Upper lobe of left lung (tissue), 4 donors: ENCODE measurements around the gene LMO7.

Source experiments
- CTCF ChIP-seq, 6 experiments: fragments of 450-650 bp in 4 of 6; fragments of 200-600 bp in 2 of 6; sonication (generic) in 2 of 6; IDR thresholded peaks; one replicate each; pipeline ENCODE4 v1.5.1; 2016 to 2019; ENCODE audit warnings: antibody characterized with exemption in 6 of 6
- EP300 ChIP-seq, 4 donors: sonication (generic); formaldehyde crosslinking; IDR thresholded peaks; one replicate each; pipeline ENCODE4 v1.5.1; 2017; ENCODE audit warnings: antibody characterized with exemption in 4 of 4, control low read depth in 2 of 4
- POLR2A ChIP-seq, 4 donors: fragments of 450-650 bp; IDR thresholded peaks; one replicate each; pipeline ENCODE4 v1.5.1; 2016 to 2017; ENCODE audit warnings: antibody characterized with exemption in 4 of 4, mild to moderate bottlenecking in 2 of 4

GRCh38 chr13:75882261-75882660 is 246.1 kb downstream of the LMO7 start:
- TF ChIP-seq CTCF (IDR thresholded peaks at IDR 0.05) (no peak), EP300 (IDR thresholded peaks at IDR 0.05) (no peak), POLR2A (IDR thresholded peaks at IDR 0.05) (no peak)
